HG03460 (cell line): Measurements from ENCODE around the gene RNH1.

ENCODE experiments used
- ATAC-seq: cut with Tn5 transposase; IDR thresholded peaks from one replicate; pipeline ENCODE4 v1.9.1; 2021; ENCODE audit not compliant: unreplicated experiment

The RNH1 gene

GRCh38 chr11:537622-538430, 30.8 kb upstream of the RNH1 start:
- ATAC-seq: no peak

- ATAC-seq: peak; percentile 52
These were observed 30.0 kb upstream of the RNH1 start, which contains the start of gene LRRC56 for GRCh38 chr11:536841-537621. TSS of gene LRRC56 (plus strand) at chr11:537527. CDS start at chr11:540685, 3,158 bp downstream.

GRCh38 chr11:535519-536454, 28.7 kb upstream of the RNH1 start, which contains the start of gene HRAS:
TSS of gene HRAS (minus strand) at chr11:535576.
- ATAC-seq: peak; percentile 54

GRCh38 chr11:535210-535518, 28.1 kb upstream of the RNH1 start:
- no peak for ATAC-seq

GRCh38 chr11:534396-535209, 27.6 kb upstream of the RNH1 start:
- no peak for ATAC-seq

- ATAC-seq: no peak
These were observed 26.7 kb upstream of the RNH1 start for GRCh38 chr11:533586-534395.

- ATAC-seq: no peak
These were observed 26.0 kb upstream of the RNH1 start for GRCh38 chr11:532986-533585.

- no peak for ATAC-seq
These were observed 25.5 kb upstream of the RNH1 start for GRCh38 chr11:532527-532985.

- no peak for ATAC-seq
These were observed 25.0 kb upstream of the RNH1 start for GRCh38 chr11:531919-532526.

- no peak for ATAC-seq
These were observed 24.2 kb upstream of the RNH1 start for GRCh38 chr11:530960-531831.

GRCh38 chr11:529728-530411, 22.8 kb upstream of the RNH1 start:
- ATAC-seq: no peak

GRCh38 chr11:528815-529727, 22.0 kb upstream of the RNH1 start:
- no peak for ATAC-seq

- ATAC-seq: no peak
These were observed 21.2 kb upstream of the RNH1 start for GRCh38 chr11:528166-528814.

GRCh38 chr11:526192-526591, 19.1 kb upstream of the RNH1 start:
- ATAC-seq: no peak

GRCh38 chr11:521177-521688, 14.2 kb upstream of the RNH1 start:
- ATAC-seq: no peak
